C1 segment of cervical spinal cord (tissue), 14 donors: Measurements from ENCODE around the gene CDHR4.
"Not testable (repeated sequence)": the region's sequence is repeated elsewhere in the genome, so short reads cannot be mapped to it uniquely, and the experiment has no call there.

ENCODE experiments used
- DNase-seq, 14 donors: peaks; one replicate each; lab custom pipeline; 2025; lab: John Stamatoyannopoulos, UW

CDHR4 gene, protein sequence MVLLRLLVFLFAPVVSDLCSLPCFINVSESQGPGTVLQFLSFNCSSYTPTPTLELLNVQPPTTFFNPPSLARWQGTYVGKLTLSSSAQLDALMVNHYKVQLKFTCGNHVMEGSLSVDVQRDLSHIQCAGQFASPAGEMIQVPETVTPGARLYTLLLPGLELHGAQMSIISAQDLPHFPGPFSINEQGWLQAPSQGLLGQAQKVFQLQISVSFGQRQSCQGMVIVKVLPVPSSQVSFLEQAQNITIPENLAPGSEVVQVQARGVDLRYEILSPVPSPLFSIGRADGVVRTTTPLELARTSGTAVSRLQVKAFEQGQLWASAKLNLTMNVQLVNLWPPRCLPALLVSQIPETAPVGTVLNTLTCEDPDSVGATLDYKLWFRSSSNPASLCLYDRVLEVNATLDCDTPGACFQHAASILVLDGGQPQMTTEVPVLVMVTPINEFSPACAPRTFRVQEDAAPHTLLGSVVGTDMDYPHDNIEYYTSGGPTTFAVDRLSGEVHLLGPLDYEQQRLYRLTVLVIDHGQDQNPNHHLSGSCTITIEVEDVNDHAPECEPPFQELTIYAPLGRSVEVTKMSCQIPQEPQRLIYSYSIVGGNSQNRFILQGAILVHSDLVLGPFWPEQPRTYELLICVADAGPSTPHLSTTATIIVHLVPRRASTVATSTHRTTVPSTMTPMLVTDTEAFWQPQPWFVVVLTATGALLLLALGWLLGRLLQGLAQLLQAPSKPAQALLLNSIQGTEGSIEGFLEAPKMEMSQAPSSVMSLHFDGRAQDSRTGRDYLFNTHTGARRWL

DNA sequence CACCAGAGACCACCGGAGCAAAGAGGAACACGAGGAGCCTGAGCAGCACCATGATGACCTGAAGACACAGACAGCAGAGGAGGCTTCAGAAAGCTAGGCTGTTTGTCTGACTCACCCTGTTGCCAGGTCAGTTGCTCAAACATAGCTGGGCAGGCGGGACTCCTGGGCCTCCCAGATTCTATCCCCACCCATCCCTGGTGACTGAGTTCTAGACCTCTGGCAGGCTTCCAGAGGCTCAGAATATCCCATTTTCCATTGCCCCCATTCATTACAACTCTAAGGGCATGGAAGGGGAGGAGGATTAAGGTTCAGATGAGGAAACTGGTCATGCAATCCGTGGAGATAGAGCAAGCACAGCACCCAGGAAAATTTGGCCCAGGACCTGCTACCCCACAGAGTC, at the start of gene CDHR4:
TSS of gene CDHR4 (minus strand) at position 113 of the 400 bp plus-strand sequence. CDS start at position 52, 61 bp downstream.
- DNase-seq: no peak

DNA sequence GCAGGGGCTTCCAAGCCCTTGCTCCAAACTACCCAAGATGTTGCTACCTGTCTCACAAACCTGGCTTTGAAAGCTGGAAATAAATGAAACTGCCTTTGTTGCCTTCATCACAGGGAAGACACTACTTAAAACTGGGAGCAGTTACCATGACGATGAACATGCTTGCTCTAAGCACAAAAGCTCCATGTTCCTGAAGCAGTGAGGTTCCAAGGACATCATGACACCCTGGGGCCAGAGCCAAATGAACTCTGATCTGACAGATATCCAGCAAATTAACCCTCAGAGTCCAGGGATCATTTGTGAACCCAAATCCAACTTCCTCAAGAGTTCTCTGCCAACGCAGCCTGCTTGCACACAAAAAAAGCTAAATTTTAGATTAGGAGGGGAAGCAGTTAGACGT, 46.0 kb upstream of the CDHR4 start:
- no peak for DNase-seq

DNA sequence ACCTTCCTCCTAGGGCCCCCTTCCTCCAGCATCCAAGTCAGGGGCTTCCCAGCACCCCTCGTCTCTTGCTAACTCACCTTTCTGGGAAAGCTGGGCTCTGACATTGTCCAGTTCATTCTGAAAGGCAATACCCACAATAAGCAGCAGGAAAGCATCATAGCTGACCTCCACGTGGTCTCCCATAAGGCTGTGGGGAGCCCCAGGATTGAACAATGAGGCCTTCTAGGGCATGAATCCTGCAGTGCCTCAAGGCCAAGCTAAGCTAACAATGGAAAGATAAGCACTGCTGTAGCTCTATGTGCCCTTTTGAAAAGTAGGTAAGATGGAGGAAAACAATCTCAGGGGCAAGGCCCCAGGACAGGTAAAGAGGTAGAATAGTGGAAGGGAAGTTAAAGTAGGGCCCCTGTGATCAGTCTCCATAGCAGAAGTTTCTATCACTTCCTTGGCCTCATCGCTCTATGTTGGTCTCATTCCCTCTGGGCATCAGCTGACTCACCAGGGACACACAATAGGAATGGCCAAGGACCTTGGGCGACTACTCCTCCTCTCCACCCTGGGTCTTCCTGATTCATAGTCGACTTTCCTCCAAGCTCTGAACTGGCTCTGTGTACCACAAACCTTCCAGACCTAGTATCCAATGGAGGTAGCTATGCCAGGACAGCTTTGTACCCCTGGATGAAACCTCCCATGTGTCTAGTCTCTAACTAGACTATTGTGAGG, 45.0 kb upstream of the CDHR4 start:
- no peak for DNase-seq

DNA sequence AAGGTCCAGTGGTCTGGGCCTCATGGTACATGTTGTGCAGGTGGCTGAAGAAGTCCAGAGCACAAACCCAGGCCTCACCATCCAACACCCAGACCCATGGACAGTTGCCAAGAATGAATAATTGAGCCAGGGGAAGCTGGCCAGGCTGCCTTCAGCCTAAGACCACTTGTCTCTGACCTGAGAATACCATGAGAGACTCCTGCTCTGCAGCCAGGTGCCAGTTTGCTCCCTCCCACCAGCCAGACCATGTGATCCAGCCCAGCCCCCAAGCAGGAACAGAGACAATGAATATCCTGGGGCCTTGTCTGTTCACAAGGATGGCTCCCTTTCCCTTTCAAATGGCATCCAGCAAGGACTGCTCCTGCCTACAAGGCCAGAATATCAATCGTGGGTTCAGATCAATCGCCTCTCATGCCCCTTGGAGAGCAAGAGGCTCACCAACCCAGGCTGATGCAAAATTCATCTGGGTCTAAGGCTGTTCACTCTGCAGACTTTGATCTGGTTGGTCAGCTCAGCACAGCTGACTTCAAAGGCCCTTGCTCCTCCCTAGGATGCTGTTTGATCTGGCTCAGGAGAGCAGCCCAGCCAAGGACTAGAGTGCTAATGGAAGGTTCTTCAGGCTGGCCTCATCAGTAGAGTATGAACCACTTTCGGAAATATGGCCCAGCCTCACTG, 43.3 kb upstream of the CDHR4 start:
- DNase-seq: no peak

DNA sequence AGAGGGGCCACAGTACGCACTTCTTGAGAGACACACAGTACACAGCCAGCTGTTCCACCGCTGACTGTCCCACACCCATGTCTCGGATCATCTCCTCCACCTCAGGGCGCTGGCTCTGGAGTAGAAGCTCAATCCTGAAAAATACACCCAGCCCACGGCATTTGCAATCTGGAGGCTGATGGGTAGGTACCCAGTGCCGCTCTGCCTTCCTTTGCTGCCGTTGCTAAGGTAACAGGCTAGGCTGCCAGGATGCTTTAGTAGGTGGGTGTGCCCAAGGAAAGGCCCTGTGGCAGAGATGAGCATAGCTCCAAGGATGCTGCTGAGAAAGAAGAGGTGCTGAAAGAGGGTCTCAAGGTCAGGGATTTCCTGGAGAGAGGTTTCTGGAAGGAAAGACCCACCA, 42.1 kb upstream of the CDHR4 start:
- no peak for DNase-seq

DNA sequence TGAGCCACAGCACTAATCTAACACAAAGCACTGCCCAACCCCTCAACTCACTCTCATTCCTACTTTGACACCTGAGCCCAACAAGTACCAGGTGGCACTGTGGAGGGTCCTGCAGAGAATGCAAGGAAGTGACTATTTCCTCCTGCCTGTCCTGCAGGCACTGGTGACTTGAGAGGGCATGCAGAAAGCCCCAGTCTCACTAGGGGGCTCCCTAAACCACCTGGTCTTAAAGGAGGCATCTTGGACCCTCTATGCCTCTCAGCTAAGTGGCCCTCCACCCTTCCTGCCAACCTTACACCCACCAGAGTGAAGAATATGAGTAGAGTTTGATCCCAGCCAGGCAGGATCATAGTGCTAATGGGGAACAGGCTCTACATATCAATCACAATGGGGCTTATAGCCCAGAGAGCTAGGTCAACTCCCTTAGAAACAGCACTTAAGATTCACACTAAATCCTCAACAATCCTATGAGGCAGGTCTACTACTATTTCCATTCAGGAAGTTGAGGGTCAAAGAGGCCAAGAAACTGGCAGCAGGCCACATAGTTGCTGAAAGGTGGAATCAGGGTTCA, 41.5 kb upstream of the CDHR4 start:
- no peak for DNase-seq

DNA sequence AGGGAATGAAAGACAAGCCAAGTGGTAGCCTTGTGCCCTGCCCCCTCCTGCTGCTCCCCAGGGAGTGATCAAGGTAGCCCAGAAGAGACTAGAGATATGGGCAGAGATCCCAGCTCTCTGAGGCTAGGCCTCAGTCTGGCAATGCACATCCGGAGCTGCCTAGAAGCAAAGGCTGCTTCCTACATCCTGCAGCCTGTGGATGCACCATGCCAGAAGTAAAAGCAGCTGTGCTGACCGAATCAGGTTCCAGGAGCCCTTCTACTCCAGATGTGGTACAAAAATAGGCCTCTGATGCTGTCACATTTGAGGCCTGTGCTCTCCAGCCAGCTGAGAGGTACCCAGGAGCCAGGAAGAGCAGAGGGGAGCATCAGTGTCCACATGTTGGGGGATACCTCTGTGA, 40.7 kb upstream of the CDHR4 start:
- no peak for DNase-seq

DNA sequence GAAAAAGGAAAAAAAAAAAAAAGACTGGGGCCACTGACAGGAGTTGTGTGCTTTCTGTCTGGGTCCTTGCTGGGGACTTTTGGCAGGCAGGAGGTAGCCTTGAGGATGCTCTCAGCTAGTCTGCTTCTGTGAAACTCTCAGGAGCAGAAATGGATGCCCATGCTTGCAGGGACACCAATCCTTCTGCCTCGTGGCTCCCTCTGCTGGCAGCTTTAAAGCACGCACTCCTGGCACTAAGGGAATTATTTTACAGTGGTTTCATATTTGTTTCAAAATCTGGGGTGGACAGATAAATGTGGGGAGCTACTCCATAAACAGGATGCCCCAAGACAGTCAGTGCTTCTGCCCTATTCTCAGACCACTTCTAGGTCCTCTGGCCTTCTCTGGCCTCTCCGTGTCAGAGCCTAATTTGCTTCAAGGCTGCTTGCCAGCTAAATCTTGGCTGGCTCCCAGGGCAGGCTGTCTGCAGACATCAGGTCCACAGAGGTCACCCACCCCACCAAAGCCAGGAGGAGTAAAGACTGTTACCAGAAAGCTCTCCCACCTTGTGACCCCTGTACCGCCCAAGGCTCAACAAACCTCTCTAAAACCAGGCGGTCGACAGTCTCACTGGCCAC, 39.6 kb upstream of the CDHR4 start:
- DNase-seq: peak in 13 of 14 donors; percentile 18 to 67 (median 45)

DNA sequence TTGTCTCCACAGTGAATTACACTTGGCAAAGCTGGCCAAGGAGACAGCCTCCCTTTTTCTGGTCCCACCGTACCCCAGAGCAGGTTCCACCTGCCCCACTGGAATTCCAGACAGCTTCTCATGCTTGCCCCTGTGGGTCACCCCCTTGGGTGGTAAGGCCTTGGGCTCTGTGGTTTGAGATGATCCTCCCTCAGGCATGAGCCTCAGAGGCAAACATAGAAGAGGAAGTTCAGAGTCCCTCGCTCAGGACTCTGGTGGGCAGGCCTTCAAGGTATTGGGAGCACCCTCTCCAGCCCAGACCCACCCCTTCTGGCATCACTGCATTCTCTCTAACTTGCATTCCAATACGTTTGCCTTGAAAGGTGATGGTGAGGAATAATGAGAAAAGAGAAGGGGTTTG, 31.7 kb upstream of the CDHR4 start:
- DNase-seq: no peak

DNA sequence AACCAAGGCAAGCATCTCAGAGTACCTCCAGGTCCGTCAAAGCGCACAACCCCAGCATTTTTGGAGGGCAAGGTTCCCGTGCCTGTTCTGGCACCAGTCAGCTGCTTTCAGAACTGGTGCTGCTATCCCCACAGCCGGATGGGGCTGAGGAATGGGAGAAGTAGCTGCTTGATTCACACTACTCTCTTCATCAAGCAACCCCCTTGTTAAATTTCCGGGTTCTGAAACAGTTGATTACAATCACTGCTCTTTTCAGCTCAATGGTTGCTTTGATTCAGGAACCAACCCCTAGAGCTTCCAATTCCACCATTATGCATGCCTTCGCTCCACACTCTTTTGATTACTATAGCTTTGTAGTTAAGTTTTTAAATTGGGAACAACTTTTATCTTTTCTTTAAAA, 26.3 kb upstream of the CDHR4 start:
- DNase-seq: no peak

DNA sequence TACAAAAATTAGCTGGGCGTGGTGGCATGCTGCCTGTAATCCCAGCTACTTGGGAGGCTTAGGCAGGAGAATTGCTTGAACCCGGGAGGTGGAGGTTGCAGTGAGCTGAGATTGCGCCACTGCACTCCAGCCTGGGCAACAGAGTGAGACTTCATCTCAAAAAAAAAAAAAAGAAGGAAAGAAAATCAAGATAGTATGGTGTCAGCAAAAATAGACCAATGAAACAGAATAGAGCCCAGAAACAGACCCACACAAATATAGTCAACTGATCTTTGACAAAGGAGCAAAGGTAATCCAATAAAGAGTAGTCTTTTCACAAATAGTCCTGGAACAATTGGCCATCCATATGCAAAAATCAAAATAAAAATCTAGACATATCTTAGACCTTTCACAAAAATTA, 23.5 kb upstream of the CDHR4 start:
- DNase-seq: not testable (repeated sequence)

DNA sequence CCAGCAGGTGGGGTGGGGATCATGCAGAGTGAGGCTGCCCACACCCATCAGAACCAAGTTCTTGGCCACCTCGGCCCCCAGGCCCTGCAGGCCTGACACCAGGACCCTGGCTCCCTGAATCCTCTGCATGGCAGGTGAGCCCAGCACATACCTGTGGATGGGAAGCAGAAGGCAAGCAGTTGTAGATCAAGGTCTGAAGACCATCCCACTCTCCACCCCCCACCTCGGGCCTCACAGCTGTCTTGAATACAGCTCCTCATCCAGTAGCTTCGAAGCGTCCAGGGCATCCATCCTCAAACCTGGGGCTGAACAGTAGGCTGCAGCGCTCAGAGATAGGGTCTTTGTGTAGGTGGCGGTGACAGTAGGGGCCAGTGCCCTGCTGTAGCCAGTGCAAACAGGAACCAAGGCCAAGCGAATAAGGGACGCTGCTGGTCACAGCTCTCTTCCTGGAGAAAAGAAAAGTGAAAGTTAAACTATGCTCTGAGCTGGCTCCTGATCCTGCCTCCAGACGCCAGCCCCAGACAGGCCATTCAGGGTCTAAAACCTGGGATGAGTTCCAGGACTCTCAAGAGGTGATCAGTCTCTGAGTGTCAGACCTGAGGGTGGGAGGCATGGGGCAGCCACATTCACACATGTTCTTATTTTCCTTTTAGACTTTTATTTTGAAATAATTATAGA, 14.0 kb upstream of the CDHR4 start, which contains the start of gene UBA7:
TSS of gene UBA7 (minus strand) at position 457 of the 678 bp plus-strand sequence. CDS start at position 291, 166 bp downstream.
- DNase-seq: peak in 9 of 14 donors; percentile 12 to 46 (median 22)

DNA sequence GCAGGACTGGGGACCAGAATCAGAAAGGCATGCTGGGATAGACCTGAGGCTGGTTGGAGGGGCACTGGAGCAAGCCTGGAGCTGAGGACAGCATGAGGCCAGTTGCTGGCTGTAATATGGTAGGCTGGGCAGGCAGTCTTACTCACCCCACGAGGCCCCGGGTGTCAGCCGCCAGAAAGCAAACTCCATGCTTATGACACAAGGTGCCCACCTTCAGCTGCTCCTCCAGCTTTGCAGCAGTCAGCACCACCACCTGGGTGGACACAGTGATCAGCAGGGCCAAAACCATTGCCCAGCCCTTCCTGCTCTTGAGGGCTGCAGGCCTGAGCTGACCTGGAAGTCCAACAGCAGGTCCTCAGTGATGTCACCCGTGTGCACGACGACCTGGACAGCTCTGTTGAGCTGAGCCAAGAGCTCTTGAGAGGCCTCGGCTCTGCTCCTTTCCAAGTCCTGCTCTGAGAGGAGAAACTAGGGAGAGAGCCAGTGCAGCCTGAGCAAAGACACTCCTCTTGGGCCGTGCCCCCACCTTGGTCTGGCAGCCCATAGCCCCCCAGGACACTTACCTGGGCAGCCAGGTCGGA, 13.3 kb upstream of the CDHR4 start:
- DNase-seq: no peak

DNA sequence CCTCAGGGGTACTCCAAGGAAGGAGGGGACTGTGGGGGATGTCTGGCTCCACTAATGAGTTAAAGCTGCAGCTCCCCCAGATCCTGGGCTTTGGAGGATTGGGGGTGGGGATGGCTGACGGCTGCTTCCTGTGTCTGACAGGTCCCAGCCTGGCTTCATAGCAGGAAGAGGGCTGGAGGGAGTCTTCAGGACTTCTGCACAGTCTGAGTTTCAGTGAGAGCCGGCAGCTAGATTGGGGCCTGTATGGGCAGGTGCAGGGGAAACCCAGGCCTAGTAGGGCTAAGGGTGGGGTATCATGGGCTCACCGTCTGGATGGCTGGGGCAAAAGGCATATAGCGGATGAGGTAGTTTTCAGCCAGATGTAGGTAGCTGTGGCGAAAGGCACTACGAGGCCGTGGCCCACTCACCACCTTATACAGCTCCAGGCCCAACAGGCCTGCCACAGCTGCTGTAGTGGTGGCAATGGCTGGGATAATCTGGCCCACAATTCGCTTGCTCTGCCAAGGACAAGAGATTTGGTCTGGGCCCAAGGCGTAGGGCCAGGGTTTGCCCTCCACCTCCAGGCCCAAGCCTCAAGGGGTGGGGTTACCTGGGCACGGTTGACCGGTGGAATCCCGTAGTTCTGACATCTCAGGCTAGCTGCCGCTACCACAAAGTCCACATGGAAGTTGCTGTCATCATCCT, 7.9 kb upstream of the CDHR4 start:
- DNase-seq: no peak

DNA sequence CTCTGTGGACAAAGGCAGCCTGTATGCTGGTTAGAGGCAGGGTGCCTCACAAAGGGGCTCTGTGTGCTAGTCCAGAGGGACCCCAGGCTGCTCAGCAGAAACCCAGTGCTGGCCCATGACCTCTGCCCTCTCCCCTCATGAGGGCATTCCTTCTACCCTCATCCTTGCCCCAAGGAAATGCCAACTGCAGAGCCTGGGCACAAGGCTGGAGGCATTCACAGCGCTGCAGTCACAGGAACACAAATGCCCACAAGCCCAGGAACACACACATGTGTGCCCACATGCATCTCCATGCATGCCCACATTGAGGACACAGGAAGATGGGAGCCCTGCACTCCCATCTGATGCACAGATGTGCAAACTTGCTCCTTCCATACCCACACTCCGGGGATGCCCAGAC, 7.2 kb upstream of the CDHR4 start:
- no peak for DNase-seq

DNA sequence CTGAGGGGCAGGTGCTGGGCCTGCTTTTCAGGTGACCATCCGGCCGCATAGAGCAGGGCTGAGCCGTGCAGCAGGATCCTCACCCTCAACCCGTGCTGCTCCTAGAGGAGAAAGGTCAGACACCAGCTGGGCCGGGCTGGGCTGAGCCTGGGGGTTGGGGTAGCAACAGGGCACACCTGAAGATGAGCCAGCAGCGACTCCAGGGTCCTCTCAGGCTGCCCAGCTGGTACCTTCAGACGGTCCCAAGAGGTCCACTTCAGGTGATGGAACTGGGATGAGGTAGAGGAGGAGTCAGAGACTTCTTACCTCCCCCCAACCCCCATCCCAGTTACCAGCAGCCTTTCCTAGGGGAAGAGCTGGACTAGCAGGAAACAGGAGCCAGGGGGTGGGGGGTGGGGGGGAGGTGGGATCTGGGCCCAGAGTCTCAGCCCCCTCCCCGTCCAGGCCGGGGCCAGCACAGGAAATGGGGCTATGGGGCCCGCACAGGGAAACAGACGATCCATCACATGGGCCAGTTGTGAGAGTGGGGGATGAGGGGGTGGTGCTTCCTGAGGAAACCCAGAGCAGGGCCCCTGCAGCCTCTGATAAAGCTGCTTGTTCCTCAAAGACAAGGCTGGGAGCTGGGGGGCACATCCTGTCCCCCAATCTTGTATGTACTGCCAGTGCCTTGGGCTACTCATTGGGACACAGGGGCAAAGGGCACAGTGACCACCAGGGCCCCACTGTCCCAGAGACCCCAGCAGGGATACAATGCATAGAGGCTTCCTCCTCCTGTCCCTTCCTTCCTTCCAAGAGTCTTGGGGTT, 6.4 kb upstream of the CDHR4 start:
- DNase-seq: peak in 7 of 14 donors; percentile 17 to 61 (median 38)

DNA sequence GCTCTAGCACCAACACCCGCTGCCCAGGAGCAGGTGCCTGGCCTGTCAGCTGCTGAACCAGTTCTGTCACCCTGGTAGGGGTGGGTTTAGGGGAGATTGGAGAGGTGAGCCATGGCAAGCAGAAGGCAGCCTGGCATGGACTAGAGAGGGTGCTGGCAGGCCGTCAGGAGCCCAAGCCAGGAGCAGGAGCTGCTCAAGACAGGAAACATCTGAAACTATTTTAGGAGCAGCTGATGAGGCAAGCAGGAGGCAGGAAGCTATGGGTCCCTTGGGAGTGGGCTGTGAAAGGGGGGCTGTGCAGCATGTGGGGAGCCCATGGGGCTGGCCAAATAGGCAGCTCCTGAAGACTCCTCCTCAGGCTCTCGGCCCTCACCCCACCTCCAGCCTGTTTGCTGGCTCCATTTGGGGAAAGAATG, 5.7 kb upstream of the CDHR4 start:
- peak in 9 of 14 donors; percentile 26 to 73 (median 37) for DNase-seq
